ENCODE data around the gene SERPINH1.

DNA sequence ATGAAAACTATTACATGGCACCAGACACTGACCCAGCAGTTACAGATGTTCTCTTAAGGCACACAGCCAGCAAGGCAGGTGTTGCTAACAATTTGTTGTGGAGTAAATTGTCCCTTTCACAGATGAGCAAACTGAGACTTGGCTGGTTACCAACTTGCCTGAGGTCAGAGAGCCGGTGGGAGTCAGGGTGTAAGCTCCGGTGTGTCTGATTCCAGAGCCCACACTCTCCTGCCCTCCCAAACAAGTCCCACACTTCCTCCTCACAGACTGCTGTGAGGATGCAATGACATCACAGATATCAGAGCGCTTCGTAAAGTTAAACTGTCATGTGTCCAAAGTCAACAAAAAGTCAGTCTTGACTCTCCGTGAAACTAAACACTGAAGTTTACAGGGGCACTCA is 48.8 kb upstream of the SERPINH1 start:
- TF ChIP-seq CTCF (conservative IDR thresholded peaks at IDR 0.05 in 1 of 2, IDR thresholded peaks at IDR 0.05 in 1 of 2; ENCODE audit: extremely low read depth in 1 of 2, insufficient read depth in 1 of 2, low read depth in 1 of 2, low read length in 2 of 2) (no peak), EZH2 (IDR thresholded peaks at IDR 0.05; ENCODE audit: borderline replicate concordance, low read length) (no peak)

Measured in mammary epithelial cell (primary cell).